ENCODE measurements around the gene CDK19. TPM values are rescaled to one million over a fixed set of nuclear protein-coding genes. Genes with fewer than 3 reads are reported as not detected.

Gene CDK19
- polyA plus RNA-seq, 1 donor (not counting 4 experiments of a cell fraction or from before 2014, with no cell fraction given), result 6.4 TPM

DNA sequence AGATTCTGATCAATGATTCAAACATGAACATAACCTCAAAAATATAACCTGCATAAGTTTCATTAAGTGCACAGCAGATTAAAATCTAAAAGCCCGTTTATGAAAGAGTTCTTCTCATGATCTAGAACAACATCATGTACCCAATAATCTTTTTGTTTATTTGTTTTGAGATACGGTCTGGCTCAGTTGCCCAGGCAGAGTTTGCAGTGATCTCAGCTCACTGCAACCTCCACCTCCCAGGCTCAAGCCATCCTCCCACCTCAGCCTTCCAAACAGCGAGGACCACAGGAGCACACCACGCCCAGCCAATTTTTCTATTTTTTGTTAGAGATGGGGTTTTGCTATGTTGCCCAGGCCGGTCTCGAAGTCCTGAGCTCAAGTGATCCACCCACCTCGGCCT, 149.7 kb downstream of the CDK19 start:
- Histone ChIP-seq H3K9me3 (ENCODE audit: control insufficient read depth, low read depth, low read length) (no peaks in the 10 kb centered on the region), H4K20me1 (ENCODE audit: control insufficient read depth, extremely low read depth, insufficient read depth, low read length) (no peaks in the 10 kb centered on the region), H3K4me3 (ENCODE audit: control insufficient read depth in 2 of 3, extremely low read depth in 1 of 3, insufficient read depth in 2 of 3, low read depth in 1 of 3, low read length in 3 of 3) (no peak overlapping the region), H3K4me1 (ENCODE audit: control insufficient read depth, extremely low read depth, insufficient read depth, low read length) (peaks cover 5% of the 10 kb centered on the region), H3K4me2 (ENCODE audit: control insufficient read depth, extremely low read depth, insufficient read depth, low read depth, low read length) (no peak overlapping the region), H3K27ac (ENCODE audit: control insufficient read depth, insufficient read depth, low read length) (no peak overlapping the region), H3K79me2 (ENCODE audit: control insufficient read depth, insufficient read depth, low read length) (no peaks in the 10 kb centered on the region), H3K27me3 (ENCODE audit: control insufficient read depth, extremely low read depth, insufficient read depth, low read length) (no peaks in the 10 kb centered on the region), H3K36me3 (ENCODE audit: control insufficient read depth in 2 of 2, extremely low read depth in 1 of 2, insufficient read depth in 2 of 2, low read length in 2 of 2) (no peaks in the 10 kb centered on the region), H3K9me1 (ENCODE audit: control insufficient read depth, extremely low read depth, insufficient read depth, low read length) (no peaks in the 10 kb centered on the region), H3K9ac (ENCODE audit: control insufficient read depth, extremely low read depth, insufficient read depth, low read length) (no peak overlapping the region), H2AFZ (ENCODE audit: control insufficient read depth, low read length) (no peak overlapping the region)
- no peak for TF ChIP-seq EZH2 (IDR thresholded peaks at IDR 0.05; ENCODE audit: low read length)
- TF ChIP-seq CTCF (optimal IDR thresholded peaks at IDR 0.05 in 1 of 3, IDR thresholded peaks at IDR 0.05 in 1 of 3, conservative IDR thresholded peaks at IDR 0.05 in 1 of 3; ENCODE audit: extremely low read depth in 1 of 3, insufficient read depth in 2 of 3, low read length in 3 of 3), result no peak
- dilution Hi-C loops (cut with MboI; ENCODE audit: extremely low pct_ligation_motif_present, low sequenced_read_pairs), result no loop called here
- no peak for DNase-seq (ENCODE audit: low read depth, low spot score)
- no peak for FAIRE-seq

DNA sequence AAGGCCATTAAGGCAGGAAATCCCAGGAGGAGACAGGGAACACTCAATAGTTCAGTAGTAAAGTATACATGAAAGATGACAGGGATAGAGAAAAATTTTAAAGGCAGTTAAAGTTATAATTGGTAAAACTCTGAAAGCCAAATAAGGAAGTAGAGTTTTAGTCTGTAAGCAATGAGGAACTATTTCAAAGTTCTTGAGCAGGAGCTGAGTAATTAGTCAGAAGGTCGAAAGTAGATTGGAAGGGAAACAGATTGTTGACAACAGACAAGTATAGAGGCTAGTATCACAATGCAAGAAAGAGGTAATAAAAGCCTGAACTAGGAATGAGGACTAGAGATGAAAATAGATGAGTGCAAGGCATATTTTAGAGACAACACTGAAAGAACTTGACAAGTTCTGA, 150.3 kb downstream of the CDK19 start:
- H3K9ac ChIP-seq (ENCODE audit: control insufficient read depth, extremely low read depth, insufficient read depth, low read length), result no peak overlapping the region
- H3K4me2 ChIP-seq (ENCODE audit: control insufficient read depth, extremely low read depth, insufficient read depth, low read depth, low read length), result no peak overlapping the region
- no peak overlapping the region for H2AFZ ChIP-seq (ENCODE audit: control insufficient read depth, low read length)
- no peaks in the 10 kb centered on the region for H3K9me3 ChIP-seq (ENCODE audit: control insufficient read depth, low read depth, low read length)
- no peaks in the 10 kb centered on the region for H3K36me3 ChIP-seq (ENCODE audit: control insufficient read depth in 2 of 2, extremely low read depth in 1 of 2, insufficient read depth in 2 of 2, low read length in 2 of 2)
- no peak for DNase-seq (ENCODE audit: low read depth, low spot score)
- TF ChIP-seq EZH2 (IDR thresholded peaks at IDR 0.05; ENCODE audit: low read length) (no peak), CTCF (optimal IDR thresholded peaks at IDR 0.05 in 1 of 3, IDR thresholded peaks at IDR 0.05 in 1 of 3, conservative IDR thresholded peaks at IDR 0.05 in 1 of 3; ENCODE audit: extremely low read depth in 1 of 3, insufficient read depth in 2 of 3, low read length in 3 of 3) (no peak)
- H3K4me3 ChIP-seq (ENCODE audit: control insufficient read depth in 2 of 3, extremely low read depth in 1 of 3, insufficient read depth in 2 of 3, low read depth in 1 of 3, low read length in 3 of 3), result no peak overlapping the region
- peaks cover 5% of the 10 kb centered on the region for H3K4me1 ChIP-seq (ENCODE audit: control insufficient read depth, extremely low read depth, insufficient read depth, low read length)
- H3K27me3 ChIP-seq (ENCODE audit: control insufficient read depth, extremely low read depth, insufficient read depth, low read length), result no peaks in the 10 kb centered on the region
- FAIRE-seq, result no peak
- no peaks in the 10 kb centered on the region for H4K20me1 ChIP-seq (ENCODE audit: control insufficient read depth, extremely low read depth, insufficient read depth, low read length)
- H3K9me1 ChIP-seq (ENCODE audit: control insufficient read depth, extremely low read depth, insufficient read depth, low read length), result no peaks in the 10 kb centered on the region
- no peak overlapping the region for H3K27ac ChIP-seq (ENCODE audit: control insufficient read depth, insufficient read depth, low read length)
- dilution Hi-C loops (cut with MboI; ENCODE audit: extremely low pct_ligation_motif_present, low sequenced_read_pairs), result no loop called here
- H3K79me2 ChIP-seq (ENCODE audit: control insufficient read depth, insufficient read depth, low read length), result no peaks in the 10 kb centered on the region
